ENCODE data around the gene SH3PXD2B.

The SH3PXD2B gene

DNA sequence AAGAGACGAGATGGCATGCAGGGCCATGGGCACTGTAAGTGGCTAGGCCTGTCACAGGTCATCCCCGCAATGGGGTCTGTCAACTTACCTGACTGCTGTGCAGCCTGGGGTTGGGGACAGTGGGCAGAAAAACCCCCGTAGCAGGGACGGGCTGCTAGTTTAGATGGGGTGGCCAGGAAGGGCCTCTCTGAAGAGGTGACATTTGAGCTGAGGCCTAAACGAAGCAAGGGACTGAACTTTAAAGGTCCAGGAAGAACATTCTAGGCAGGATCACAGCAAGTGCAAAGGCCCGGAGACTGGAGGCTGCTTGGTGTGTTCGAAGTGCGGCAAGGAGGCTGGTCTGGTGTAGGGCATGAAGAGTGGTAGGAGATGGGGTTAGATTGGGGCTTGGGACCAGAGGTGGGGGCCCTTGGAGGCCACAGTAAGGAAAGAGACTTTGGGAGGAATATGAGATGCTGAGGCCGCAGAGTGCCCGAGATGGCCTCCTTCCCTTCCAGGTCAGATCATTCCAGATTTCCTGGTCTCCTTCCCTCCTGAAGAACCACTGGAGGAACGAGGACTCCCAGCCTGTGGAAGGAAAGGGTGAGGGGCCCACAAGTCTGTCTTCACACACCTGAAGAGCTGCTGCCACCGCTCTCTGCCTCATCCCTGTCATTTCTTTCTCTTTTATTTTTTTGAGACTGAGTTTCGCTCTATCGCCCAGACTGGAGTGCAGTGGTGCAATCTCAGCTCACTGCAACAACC lies 37.9 kb upstream of the SH3PXD2B start:
- no peak for DNase-seq (ENCODE audit: low read depth)
- TF ChIP-seq, protein P1, sequence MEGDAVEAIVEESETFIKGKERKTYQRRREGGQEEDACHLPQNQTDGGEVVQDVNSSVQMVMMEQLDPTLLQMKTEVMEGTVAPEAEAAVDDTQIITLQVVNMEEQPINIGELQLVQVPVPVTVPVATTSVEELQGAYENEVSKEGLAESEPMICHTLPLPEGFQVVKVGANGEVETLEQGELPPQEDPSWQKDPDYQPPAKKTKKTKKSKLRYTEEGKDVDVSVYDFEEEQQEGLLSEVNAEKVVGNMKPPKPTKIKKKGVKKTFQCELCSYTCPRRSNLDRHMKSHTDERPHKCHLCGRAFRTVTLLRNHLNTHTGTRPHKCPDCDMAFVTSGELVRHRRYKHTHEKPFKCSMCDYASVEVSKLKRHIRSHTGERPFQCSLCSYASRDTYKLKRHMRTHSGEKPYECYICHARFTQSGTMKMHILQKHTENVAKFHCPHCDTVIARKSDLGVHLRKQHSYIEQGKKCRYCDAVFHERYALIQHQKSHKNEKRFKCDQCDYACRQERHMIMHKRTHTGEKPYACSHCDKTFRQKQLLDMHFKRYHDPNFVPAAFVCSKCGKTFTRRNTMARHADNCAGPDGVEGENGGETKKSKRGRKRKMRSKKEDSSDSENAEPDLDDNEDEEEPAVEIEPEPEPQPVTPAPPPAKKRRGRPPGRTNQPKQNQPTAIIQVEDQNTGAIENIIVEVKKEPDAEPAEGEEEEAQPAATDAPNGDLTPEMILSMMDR (IDR thresholded peaks at IDR 0.05; ENCODE audit: control insufficient read depth, extremely low read depth, insufficient read depth) = no peak
- H3K4me3 ChIP-seq (ENCODE audit: low read depth, low read length) = no peak overlapping the region

DNA sequence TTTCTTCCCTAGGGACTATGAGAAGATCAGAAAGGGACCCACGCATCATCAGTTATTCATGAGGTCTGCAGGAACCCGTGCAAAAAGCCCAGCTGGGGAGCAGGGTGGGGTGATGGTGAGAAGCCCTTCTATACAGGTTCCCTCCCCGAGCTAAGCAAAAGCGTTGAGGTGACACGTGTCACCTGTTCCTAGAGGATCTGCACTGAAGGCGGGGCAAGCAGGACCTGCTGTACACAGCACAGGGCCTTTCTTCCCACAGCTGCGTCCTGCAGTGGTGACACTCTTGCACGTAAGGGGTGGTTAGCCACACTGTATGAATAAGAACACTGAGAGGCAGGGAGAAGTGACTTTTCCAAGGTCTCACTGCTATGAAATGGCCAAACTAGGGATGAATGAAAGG lies 37.2 kb upstream of the SH3PXD2B start:
- DNase-seq (ENCODE audit: low read depth) = no peak
- no peak overlapping the region for H3K4me3 ChIP-seq (ENCODE audit: low read depth, low read length)
- TF ChIP-seq, protein P1 (IDR thresholded peaks at IDR 0.05; ENCODE audit: control insufficient read depth, extremely low read depth, insufficient read depth) = no peak

DNA sequence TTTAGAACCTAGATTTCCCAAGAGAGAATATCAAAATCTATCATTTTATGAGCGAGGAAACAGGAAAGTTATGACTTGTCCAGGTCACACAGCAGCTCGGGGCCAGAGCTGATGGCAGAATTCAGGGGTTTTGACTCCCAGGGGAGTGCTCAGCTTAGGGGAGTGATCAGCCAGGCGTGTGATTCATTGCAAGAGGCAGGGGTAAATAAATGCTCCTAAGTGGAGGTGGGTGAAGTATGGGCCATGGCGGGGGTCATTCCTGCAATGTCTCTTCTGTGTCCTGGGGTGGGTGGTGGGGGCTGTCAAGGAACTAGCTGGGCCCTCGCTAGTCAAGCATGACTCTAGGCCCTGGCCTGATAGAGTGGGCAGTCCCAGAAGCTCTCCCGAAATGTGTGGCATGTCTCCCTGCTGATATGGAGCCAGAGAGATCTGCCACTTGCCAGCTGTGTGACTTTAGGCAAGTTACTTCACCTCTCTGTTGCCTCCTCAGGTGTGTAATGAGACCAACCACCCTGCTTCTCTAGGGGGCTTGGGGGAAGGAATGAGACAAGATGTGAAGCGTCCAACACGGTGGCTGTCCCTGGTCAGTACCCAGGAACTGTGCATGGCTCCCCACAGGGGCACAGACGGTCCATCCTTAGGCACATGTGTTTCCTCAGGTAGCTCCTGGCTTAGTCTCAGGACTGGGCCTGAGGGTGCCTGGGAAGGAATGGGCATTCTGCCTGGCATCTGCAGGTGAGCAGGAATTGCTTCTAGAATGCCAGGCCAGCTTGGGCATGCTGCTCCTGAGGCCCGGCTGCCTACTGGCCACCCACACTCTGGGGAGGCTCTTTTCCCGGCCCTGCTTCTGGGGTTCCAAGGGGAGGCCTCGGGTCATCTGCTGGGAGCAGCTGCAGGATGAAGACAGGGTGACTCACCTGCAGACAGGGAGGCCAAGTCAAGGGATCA lies 36.5 kb upstream of the SH3PXD2B start:
- no peak overlapping the region for H3K4me3 ChIP-seq (ENCODE audit: low read depth, low read length)
- TF ChIP-seq, protein P1 (IDR thresholded peaks at IDR 0.05; ENCODE audit: control insufficient read depth, extremely low read depth, insufficient read depth) = no peak
- no peak for DNase-seq (ENCODE audit: low read depth)

DNA sequence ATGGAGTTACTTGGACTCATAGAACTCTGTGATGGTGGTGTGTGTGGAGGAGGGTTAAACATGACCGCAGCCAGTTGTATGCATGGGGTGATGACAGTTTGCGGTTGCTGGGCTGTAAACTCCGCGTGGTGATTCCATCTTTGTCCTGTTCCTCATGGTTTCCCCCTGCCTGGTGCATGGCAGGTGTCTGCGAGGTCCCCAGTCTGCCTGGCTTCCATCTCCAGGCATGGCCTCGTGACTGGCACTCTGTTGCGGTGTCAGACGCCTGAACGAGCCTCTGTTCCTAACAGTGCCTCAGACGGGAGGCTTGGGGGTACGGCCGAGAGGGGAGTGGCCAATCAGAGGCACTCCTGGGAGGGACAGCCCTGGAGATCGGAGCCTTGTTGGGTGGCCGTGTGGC lies 33.9 kb upstream of the SH3PXD2B start:
- no peak for DNase-seq (ENCODE audit: low read depth)
- no peak overlapping the region for H3K4me3 ChIP-seq (ENCODE audit: low read depth, low read length)

DNA sequence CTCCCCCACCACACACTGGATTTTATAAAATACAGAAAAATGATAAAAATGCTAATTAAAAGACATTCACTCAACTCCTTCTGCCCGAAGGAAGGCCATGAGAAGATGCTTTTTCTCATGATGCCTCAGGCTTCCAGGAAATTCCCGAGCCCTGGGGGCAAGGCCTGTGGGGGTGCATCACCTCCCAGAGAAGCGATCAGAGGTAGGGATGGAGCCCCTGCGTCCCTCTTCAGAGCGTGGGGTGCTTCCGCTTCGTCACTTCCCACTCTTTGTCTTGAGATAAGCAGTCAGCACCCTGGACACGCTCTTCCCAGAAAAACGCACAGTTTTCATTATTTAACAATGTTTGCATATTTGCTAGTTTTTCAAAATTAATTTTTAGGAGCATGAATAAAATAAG lies 33.3 kb upstream of the SH3PXD2B start:
- H3K4me3 ChIP-seq (ENCODE audit: low read depth, low read length) = no peak overlapping the region
- TF ChIP-seq, protein P1 (IDR thresholded peaks at IDR 0.05; ENCODE audit: control insufficient read depth, extremely low read depth, insufficient read depth) = no peak
- no peak for DNase-seq (ENCODE audit: low read depth)

More for the DNA sequence above, 33.9 kb upstream of the SH3PXD2B start:
- TF ChIP-seq, protein P1 (IDR thresholded peaks at IDR 0.05; ENCODE audit: control insufficient read depth, extremely low read depth, insufficient read depth) = no peak

DNA sequence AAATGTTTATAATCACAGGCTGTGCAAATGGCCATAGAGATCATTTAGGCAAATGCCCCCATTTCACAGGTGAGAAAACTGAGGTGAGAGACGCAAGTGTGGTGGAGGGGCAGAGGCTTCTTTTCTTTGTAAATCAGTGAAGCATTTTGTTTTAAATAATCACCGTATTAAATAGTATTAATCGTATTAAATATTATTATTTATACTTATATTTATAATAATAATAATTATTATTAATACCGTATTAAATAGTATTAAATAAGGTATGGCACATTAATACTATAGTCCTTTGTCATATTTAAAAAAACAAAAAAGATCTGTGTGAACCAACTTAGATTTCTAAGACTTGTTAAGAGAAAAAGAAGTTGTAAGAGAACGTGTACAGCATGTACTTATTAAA lies 32.6 kb upstream of the SH3PXD2B start:
- no peak for DNase-seq (ENCODE audit: low read depth)
- TF ChIP-seq, protein P1 (IDR thresholded peaks at IDR 0.05; ENCODE audit: control insufficient read depth, extremely low read depth, insufficient read depth) = no peak
- no peak overlapping the region for H3K4me3 ChIP-seq (ENCODE audit: low read depth, low read length)
